Forelimb muscle (tissue), 1 donor: Measurements from ENCODE around the gene TXK. TPM values are rescaled to one million over a fixed set of nuclear protein-coding genes. Genes with fewer than 3 reads are reported as not detected.

Source experiments
- DNase-seq: peaks from one replicate; pipeline ENCODE4 v3.0.0-alpha.2; 2013; ENCODE audit warnings: low read depth
- polyA plus RNA-seq: library from polyadenylated mRNA; unstranded; fragments of 120-200 nt; gene quantifications from one replicate; pipeline ENCODE4 v1.2.1, GENCODE V29; 2013; ENCODE audit not compliant: insufficient read length

The TXK gene
- polyA plus RNA-seq, 1 donor: 0.48 TPM

DNA sequence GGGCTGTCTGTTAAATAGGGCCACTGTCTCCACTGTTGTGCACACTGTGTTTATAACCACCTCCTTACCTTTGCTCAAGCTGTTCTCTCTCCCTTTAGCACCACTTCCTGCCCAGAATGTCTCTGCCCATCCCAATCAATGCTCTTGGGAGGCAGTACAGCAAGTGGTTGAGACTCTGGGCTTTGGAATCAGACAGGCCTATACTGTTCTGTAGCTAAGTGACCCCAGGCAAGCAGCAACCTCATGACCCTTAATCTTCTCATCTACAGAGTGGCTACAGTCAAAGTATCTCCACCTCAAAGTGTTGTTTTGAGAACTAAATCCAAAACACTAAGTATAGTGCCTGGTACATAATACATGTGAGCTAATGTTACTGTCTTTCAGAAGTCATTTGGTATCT, 3.8 kb upstream of the TXK start:
- DNase-seq: no peak

DNA sequence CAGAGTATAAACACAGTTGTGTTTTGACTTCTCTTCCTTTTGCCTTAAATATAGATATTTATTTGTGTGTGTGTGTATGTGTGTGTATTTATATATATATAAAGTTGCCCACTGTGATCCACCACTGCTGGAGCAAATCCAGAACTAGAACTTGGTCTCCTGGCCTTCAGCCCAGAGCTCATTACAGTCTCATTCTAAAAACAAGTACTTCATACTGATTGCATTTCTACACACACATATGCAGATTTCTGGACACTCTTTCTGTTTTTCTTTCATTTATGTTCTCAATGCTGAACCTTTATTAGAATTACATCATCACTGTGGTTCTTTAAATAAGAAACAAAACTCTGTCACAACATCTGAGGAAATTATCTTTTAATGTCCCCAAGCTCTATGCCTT, 381 bp downstream of the TXK start:
- no peak for DNase-seq

DNA sequence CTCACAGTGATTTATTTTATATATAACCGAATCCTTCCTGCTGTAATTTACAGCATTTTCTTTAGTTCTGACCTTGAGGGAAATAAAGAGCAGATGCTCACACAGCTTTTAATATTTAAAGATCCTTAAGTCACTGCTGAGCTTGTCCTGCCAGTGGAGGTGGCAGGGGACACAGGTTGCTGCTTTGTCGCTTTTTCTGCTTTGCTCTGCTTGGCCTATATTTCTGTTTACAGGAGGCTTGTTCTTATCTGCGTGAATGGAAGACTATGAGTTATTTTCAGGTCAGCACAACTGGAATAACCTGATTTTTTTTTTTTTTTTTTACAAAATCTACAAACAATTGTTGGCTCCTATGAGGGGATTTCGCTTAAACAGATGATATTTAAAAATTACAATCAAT, 2.3 kb downstream of the TXK start:
- no peak for DNase-seq

DNA sequence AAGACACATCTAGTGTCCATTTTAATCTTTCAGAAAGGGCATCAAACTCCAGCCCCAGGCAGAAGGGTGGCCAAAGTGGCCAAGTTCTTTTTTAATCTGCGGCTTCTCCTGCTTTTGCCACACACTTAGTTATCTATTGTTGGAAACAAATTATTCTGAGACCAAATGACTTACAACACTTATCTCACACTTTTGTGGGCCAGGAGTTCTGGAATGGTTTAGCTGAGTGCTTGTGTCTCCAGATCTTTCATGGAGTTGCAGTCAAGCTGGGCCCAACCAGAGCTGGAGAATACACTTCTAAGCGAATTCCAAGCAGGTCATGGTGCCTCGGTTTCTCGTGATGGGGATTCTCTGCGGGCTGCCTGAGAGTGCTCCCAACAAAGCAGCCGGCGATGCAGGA, 4.0 kb downstream of the TXK start:
- DNase-seq: no peak

GRCh38 chr4:48129307-48130014, 4.6 kb downstream of the TXK start:
- DNase-seq: no peak

DNA sequence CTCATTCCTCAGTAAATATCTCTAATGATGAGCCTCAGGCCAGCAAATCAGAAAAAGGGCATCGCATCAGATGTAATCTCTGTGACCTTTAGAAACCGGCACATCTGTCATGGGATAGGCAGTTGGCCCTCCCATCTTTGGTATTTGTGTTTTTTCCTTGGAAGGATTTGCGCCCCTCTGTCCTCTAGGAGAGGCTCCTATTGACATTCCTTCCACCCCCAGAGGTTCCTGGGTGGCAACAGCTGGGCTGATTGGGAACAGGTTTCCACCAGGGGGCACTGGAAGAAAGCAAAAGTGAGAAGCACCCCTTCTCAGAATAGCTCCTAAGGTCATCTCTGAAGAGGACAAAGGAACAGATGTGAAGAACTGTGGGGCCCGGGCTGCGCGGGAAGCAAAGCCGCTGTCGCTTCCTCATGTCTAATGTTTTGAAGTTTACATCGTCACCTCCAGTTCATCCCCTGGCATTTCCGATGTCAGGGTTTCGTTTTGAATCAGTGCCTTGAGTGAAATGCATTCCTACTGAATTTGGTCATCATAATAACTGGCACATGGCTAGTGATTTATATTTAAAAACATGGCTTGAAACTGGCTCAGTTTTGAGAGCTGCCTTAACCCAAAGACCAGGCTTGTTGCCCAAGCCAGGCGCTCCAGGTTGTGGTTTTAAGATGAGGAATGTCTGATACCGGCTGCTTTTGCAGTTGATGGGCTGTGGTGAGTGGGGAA, 6.2 kb downstream of the TXK start:
- peak; percentile 8 for DNase-seq

DNA sequence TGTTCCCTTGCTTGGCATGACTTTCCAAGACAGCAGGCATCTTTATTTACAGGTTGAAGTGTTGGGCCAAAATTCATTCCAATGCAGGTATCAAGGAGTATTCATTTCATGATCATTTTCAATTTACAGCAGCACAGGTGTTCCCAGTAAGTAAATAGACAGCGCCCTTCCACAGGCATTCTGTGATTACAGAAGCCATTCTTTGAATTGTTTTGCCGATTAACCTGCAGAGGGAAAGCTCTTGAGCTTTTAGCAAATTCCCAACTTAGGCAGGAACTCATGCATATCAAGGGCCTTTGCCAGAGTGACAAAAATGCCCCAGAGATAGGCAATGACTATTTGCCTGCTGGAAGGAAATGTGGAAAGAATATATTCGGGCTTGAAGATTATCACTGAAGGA, 6.8 kb downstream of the TXK start:
- no peak for DNase-seq

DNA sequence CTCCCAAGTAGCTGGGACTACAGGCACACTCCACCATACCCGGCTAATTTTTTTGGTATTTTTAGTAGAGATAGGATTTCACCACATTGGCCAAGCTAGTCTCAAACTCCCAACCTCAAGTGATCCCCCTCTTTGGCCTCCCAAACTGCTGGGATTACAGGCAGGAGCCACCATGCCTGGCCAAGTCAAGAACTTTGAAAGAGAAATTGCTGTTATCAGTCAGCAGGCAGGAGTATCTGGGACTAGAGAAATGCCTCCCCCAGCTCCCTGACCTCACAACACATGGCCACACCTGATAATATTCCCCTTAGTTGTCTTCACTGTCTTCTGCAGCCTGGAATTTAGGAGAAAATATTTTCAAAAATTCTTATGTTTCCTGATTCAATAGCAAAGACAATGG, 7.4 kb downstream of the TXK start:
- no peak for DNase-seq

GRCh38 chr4:48124870-48125269, 9.2 kb downstream of the TXK start:
- DNase-seq: no peak

- DNase-seq: no peak
These were observed 11.3 kb downstream of the TXK start for GRCh38 chr4:48122756-48123155.

GRCh38 chr4:48121180-48121579, 12.9 kb downstream of the TXK start:
- no peak for DNase-seq

DNA sequence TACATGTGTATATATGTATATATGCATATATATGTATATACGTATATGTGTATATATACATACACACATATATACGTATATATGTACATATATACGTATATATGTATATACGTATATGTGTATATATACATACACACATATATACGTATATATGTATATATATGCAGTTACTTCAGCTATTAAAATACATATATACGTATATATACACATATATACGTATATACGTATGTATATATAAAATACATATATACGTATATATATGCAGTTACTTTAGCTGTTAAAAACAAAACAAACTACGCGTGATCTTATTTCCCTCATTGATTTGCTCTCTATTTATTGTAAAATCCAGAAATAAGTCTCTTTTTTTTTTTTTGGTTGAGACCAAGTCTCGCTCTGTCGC, 13.9 kb downstream of the TXK start:
- no peak for DNase-seq

DNA sequence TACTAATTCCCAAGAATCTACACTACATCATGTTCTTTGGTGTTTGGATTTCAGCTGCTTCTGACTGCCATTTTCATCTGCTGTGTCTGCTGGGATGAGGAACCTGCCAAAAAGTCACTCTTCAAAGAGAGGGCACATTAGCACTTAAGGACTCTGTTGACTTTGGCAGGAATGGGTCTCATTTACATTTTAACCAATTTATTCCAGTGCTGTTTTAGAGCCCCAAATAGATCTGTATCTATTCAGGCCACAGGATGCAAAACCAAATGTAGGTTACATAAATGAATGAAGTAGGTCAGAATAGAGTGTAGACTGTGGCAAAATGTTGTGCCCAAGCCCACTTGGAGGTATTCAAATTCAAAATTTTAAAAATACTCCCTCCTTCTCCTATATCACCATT, 14.4 kb downstream of the TXK start:
- DNase-seq: no peak

GRCh38 chr4:48118081-48118480, 16.0 kb downstream of the TXK start:
- DNase-seq: no peak

DNA sequence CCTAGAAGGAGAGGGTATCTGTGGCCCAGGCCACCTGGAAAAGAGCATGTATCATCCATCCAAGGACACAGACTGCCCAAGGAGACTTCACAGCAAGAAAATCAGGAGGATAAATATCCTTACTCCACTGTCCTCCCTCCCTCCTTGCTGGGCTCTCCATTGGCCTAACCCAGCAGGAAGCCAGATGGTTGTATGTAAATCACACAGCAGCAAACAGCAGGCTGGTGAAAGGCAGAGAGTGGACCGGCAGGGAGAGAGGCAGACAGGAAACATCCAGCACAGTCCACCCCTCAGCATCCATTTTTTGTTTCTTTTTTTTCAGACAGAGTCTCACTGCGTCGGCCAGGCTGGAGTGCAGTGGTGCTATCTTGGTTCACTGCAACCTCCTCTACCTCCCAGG, 17.5 kb downstream of the TXK start:
- no peak for DNase-seq

- no peak for DNase-seq
These were observed 19.6 kb downstream of the TXK start for GRCh38 chr4:48114412-48114811.

- DNase-seq: no peak
These were observed 21.9 kb downstream of the TXK start for GRCh38 chr4:48112017-48112667.

GRCh38 chr4:48110452-48110978, 23.5 kb downstream of the TXK start:
- no peak for DNase-seq

DNA sequence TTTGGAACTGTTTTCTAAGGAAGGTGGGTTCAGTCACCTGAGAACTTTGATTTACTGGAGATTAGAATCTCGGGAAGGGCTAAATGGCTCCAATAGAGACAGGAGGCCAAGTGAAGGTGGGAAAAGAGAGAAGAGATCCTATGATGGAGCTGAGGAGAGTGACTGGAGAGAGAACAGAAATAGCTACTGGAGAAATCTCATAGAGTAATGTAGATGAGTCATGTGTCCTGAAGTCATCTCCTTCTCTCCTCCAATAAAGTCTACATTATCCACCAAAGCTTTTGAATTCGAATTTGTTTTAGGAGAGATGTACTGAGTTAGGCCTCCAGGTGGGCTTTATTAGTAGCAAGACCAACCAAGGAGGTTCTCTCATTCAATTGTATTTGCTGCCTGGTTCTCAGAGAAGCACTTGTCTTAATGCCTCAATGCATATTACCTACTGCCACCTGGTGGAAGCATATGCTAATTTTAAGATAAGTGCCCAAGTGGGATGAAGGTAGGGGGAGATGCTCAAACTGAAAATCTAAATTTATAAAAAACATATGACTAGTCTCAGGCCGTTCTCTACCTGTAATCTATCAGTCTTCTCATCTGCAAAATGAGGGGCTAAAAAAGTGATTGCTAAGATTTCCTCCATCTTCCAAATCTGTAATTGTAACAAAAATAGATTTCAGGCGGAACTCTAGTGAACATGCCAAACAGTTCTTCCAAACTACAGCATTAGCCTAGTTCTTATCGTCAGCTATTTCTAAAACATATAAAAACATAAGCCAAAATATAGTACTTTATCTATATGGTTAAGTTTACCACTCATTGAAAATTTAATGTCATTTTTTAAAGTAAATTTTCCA, 24.4 kb downstream of the TXK start:
- no peak for DNase-seq

- no peak for DNase-seq
These were observed 25.6 kb downstream of the TXK start for GRCh38 chr4:48108309-48109073.

GRCh38 chr4:48105230-48105629, 28.8 kb downstream of the TXK start:
- DNase-seq: no peak
